Globus pallidus (tissue), 1 donor: ENCODE measurements around the gene CLEC10A.
"Not testable (repeated sequence)": the region's sequence is repeated elsewhere in the genome, so short reads cannot be mapped to it uniquely, and the experiment has no call there.

ENCODE experiments used
- DNase-seq: peaks from one replicate; pipeline ENCODE4 v3.0.0-alpha.2; 2015; ENCODE audit warnings: low spot score

The CLEC10A gene

GRCh38 chr17:7079581-7080455 lies at the start of gene CLEC10A:
Gene CLEC10A (minus strand): TSS chr17:7080251. CDS start chr17:7078812, 1,439 bp downstream.
- no peak for DNase-seq

- no peak for DNase-seq
Measured at GRCh38 chr17:7129311-7129710, 49.3 kb upstream of the CLEC10A start.

GRCh38 chr17:7128160-7128559 lies 48.1 kb upstream of the CLEC10A start:
- DNase-seq, result no peak

DNA sequence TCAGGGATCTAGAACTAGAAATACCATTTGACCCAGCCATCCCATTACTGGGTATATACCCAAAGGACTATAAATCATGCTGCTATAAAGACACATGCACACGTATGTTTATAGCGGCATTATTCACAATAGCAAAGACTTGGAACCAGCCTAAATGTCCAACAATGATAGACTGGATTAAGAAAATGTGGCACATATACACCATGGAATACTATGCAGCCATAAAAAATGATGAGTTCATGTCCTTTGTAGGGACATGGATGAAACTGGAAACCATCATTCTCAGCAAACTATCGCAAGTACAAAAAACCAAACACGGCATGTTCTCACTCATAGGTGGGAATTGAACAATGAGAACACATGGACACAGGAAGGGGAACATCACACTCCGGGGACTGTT lies 47.5 kb upstream of the CLEC10A start:
- not testable (repeated sequence) for DNase-seq

- not testable (repeated sequence) for DNase-seq
Measured at GRCh38 chr17:7126386-7126785, 46.3 kb upstream of the CLEC10A start.

- DNase-seq, result no peak
Measured at GRCh38 chr17:7124923-7125322, 44.9 kb upstream of the CLEC10A start.

DNA sequence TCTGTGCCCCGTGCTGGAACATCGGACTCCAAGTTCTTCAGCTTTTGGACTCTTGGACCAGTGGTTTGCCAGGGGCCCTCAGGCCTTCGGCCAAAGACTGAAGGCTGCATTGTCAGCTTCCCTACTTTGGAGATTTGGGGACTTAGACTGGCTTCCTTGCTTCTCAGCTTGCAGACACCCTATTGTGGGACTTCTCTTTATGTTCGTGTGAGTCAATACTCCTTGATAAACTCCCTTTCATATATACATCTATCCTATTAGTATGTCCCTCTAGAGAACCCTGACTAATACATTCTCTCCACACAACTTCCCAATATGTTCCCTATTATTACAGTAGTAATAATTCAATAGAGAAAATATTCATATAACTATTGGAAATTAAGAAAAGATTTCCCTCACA lies 43.8 kb upstream of the CLEC10A start:
- DNase-seq, result no peak

GRCh38 chr17:7122381-7122780 lies 42.3 kb upstream of the CLEC10A start:
- DNase-seq, result no peak

DNA sequence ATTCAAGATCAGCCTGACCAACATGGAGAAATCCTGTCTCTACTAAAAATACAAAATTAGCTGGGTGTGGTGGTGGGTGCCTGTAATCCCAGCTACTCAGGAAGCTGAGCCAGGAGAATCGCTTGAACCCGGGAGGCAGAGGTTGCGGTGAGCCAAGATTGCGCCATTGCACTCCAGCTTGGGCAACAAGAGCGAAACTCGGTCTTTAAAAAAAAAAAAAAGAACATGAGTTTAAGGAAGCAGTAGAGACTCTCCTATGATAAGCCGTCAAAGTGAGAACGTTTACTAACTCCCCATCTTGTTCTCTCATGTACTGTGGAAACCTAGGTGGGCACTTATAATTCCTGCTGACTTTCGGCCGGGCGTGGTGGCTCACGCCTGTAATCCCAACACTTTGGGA lies 40.6 kb upstream of the CLEC10A start:
- not testable (repeated sequence) for DNase-seq

DNA sequence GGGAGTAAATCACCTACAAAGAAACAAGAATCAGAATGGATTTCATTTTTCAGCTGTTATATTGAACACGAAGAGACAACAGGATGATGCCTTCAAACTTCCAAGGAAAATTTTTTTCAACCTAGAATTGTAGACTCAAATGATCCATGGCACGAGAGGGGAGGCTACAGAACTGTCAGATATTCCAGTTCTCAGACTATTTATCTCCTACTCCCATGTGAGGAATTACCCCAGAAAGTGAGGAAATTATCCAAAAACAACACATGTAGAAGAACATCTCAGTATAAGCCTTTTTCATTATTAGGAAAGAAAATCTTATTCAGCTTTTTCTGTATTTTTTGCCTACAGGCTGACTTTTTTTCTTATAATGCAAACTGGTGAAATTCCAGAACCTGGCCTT lies 40.1 kb upstream of the CLEC10A start:
- DNase-seq, result no peak

GRCh38 chr17:7119314-7119713 lies 39.3 kb upstream of the CLEC10A start:
- DNase-seq, result no peak

DNA sequence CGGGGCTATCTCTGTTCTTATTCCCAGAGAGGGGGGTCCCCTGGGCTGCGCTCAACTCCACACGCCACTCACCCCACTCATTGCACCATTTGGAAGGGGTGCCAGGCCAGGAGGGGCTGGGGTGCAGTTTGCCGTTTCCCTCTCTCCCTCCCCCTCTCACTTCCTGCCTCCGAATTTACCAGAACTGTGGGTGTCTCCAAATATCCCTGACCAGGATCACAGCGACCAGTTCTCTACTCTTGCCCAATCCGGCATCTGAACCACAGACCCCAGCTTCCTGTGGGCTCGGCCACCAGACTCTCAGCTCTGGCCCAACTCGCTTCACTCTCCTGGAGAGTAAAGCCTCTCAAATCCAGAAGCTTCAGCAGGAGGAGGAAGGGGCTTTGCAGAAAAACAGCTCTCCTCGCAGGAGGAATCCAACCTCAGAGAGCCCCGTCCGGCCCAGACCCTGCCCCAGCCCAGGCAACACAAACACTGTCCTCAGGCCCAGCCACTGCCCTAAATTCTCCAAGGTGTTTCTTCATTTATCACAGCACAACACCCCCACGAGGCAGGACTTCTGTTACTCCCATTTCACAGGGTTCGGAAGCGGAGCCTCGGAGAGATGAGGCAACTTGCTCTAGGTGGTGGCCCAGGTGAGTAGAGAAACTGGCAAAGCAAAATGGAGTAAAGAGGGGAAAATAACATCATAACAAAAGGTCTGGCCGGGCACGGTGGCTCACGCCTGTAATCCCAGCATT lies 35.0 kb upstream of the CLEC10A start:
- no peak for DNase-seq

- no peak for DNase-seq
Measured at GRCh38 chr17:7114241-7114874, 34.3 kb upstream of the CLEC10A start, which contains the start of gene ASGR2. Gene ASGR2 (minus strand): TSS chr17:7114822. CDS start chr17:7114240, 582 bp downstream.

- DNase-seq, result no peak
Measured at GRCh38 chr17:7113273-7114071, 33.4 kb upstream of the CLEC10A start.

DNA sequence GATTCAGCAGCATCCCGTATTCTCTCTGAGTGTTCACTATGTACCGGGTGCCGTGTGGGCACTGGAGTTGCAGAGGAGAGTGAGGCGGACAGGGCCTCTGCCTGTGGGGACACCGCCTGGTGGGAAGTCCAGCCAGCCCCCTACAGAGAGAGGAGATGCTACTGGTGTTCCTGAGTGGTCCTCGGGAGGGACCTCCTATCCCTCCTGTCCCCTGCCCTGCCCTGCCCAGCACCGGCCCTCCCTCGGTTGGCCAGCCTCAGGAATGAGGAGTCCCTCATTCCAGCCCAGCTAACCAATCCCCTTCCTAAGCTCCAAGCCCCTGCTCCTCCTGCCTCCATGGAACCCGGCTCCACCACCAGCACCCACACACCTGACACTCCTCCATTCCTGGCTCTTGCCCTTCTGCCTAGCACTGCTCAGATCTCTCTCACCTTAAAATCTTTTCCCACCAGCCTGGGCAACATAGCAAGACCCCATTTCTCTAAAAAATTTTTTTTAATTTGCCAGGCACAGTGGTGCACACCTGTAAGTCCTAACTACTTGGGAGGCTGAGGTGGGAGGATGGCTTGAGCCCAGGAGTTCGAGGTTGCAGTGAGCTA lies 32.6 kb upstream of the CLEC10A start:
- DNase-seq, result no peak

GRCh38 chr17:7111784-7112509 lies 31.9 kb upstream of the CLEC10A start:
- no peak for DNase-seq

GRCh38 chr17:7110617-7111306 lies 30.7 kb upstream of the CLEC10A start:
- DNase-seq, result no peak

GRCh38 chr17:7109461-7110322 lies 29.6 kb upstream of the CLEC10A start:
- no peak for DNase-seq

- DNase-seq, result no peak
Measured at GRCh38 chr17:7108981-7109380, 28.9 kb upstream of the CLEC10A start.
